Measurements from ENCODE around the gene TPSAB1.
"Not testable (repeated sequence)": the region's sequence is repeated elsewhere in the genome, so short reads cannot be mapped to it uniquely, and the experiment has no call there.

DNA sequence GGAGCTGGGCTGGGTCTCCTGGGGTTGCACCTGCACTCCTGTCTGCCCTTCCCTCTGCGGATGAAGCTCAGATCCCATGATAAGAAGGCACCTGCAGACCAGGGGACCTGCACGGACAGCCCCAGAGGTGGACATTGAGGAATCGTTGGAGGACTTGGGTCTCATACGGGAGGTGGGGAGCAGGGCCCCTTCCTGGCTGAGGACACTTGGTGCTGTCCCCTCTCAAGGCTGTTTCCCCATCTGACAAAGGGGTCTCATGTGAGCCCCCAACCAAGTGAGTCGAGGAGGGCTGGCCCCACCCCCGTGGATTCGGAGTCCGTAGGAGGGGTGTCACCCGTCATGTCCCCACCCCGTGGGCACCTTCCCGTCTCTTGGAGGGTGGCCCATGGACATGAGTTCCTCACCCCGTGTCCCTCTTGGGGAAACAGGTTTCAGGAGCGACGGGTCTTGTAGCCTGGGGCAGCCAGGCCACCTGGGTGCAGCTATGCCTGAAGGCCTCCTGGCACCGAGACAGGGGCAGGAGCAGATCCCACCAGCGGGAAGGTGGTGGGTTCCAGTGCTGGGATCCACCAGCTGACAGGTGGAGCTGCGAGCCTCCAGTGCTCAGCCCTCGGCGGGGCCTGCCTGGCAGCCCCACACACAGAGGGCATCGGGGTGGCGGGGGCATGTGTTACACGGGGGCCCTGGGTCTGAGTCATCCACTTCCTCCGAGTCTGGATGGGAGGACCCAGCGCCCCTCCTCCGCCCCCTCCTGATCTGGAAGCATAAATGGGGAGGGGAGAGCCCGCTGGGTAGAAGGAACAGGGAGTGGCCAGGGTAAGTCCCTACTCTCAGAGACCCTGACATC lies 15.0 kb downstream of the TPSAB1 start, which contains the start of gene TPSD1:
- TF ChIP-seq, protein P1, sequence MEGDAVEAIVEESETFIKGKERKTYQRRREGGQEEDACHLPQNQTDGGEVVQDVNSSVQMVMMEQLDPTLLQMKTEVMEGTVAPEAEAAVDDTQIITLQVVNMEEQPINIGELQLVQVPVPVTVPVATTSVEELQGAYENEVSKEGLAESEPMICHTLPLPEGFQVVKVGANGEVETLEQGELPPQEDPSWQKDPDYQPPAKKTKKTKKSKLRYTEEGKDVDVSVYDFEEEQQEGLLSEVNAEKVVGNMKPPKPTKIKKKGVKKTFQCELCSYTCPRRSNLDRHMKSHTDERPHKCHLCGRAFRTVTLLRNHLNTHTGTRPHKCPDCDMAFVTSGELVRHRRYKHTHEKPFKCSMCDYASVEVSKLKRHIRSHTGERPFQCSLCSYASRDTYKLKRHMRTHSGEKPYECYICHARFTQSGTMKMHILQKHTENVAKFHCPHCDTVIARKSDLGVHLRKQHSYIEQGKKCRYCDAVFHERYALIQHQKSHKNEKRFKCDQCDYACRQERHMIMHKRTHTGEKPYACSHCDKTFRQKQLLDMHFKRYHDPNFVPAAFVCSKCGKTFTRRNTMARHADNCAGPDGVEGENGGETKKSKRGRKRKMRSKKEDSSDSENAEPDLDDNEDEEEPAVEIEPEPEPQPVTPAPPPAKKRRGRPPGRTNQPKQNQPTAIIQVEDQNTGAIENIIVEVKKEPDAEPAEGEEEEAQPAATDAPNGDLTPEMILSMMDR (IDR thresholded peaks at IDR 0.05) = not testable (repeated sequence)
- TF ChIP-seq POLR2AphosphoS5, POLR2A (IDR thresholded peaks at IDR 0.05): not testable (repeated sequence)

Measured in prostate gland (tissue), 2 donors.